Ishikawa (cell line): Measurements from ENCODE around the gene MUC2.

Source experiments
- FOXM1 ChIP-seq: IDR thresholded peaks from 2 replicates; pipeline ENCODE4 v1.6.1; 2012; ENCODE audit warnings: low read depth, borderline replicate concordance
- RAD21 ChIP-seq: IDR thresholded peaks from 2 replicates; pipeline ENCODE4 v1.6.1; 2012; ENCODE audit warnings: low read depth
- TAF1 ChIP-seq: IDR thresholded peaks from 2 replicates; pipeline ENCODE4 v1.6.1; 2012; ENCODE audit warnings: low read depth, mild to moderate bottlenecking
- TCF12 ChIP-seq: IDR thresholded peaks from 2 replicates; pipeline ENCODE4 v1.6.1; 2012; ENCODE audit warnings: low read depth
- TEAD4 ChIP-seq: IDR thresholded peaks from 2 replicates; pipeline ENCODE4 v1.6.1; 2012
- YY1 ChIP-seq: IDR thresholded peaks from 2 replicates; pipeline ENCODE4 v1.6.1; 2012; ENCODE audit warnings: low read depth
- TF ChIP-seq, protein P1 (sequence below): IDR thresholded peaks from 2 replicates; pipeline ENCODE4 v1.6.1; 2012

DNA sequence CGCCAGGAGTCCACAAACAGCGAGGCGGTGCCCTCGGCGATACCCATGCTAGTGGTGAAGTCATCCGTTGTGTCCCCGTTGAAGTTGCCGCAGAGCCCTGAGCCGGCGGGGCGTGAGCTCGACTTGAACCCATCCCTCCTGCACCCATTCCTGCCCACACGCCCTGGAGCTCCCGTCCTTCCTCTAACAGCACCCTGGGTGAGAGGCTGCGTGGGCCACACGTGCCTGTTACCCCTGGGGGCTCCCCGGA lies 46.5 kb upstream of the MUC2 start:
- TF ChIP-seq TAF1 (no peak), TEAD4 (no peak), YY1 (no peak), TCF12 (no peak), RAD21 (no peak), FOXM1 (no peak)
- TF ChIP-seq, protein P1, sequence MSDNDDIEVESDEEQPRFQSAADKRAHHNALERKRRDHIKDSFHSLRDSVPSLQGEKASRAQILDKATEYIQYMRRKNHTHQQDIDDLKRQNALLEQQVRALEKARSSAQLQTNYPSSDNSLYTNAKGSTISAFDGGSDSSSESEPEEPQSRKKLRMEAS: no peak
